Measurements from ENCODE around the gene MPZL1. TPM values are rescaled to one million over a fixed set of nuclear protein-coding genes. Genes with fewer than 3 reads are reported as not detected.
"Not testable (repeated sequence)": the region's sequence is repeated elsewhere in the genome, so short reads cannot be mapped to it uniquely, and the experiment has no call there.

The MPZL1 gene
- total and polyA plus RNA-seq, 4 donors = 11.3 to 26.1 (median 16.8) TPM

- no peak overlapping the region for H3K9ac ChIP-seq (ENCODE audit: low read depth in 1 of 2, low read length in 2 of 2)
- TF ChIP-seq HNF4G (IDR thresholded peaks at IDR 0.05) (no peak), EGR1 (IDR thresholded peaks at IDR 0.05; ENCODE audit: low read depth in 2 of 2) (no peak), RXRA (IDR thresholded peaks at IDR 0.05) (no peak), TAF1 (conservative IDR thresholded peaks at IDR 0.05) (no peak), JUND (IDR thresholded peaks at IDR 0.05) (no peak), FOXA1 (IDR thresholded peaks at IDR 0.05) (no peak), ATF3 (IDR thresholded peaks at IDR 0.05) (no peak)
- TF ChIP-seq, protein P1, sequence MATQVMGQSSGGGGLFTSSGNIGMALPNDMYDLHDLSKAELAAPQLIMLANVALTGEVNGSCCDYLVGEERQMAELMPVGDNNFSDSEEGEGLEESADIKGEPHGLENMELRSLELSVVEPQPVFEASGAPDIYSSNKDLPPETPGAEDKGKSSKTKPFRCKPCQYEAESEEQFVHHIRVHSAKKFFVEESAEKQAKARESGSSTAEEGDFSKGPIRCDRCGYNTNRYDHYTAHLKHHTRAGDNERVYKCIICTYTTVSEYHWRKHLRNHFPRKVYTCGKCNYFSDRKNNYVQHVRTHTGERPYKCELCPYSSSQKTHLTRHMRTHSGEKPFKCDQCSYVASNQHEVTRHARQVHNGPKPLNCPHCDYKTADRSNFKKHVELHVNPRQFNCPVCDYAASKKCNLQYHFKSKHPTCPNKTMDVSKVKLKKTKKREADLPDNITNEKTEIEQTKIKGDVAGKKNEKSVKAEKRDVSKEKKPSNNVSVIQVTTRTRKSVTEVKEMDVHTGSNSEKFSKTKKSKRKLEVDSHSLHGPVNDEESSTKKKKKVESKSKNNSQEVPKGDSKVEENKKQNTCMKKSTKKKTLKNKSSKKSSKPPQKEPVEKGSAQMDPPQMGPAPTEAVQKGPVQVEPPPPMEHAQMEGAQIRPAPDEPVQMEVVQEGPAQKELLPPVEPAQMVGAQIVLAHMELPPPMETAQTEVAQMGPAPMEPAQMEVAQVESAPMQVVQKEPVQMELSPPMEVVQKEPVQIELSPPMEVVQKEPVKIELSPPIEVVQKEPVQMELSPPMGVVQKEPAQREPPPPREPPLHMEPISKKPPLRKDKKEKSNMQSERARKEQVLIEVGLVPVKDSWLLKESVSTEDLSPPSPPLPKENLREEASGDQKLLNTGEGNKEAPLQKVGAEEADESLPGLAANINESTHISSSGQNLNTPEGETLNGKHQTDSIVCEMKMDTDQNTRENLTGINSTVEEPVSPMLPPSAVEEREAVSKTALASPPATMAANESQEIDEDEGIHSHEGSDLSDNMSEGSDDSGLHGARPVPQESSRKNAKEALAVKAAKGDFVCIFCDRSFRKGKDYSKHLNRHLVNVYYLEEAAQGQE (IDR thresholded peaks at IDR 0.05) = no peak
- TF ChIP-seq, protein P2, sequence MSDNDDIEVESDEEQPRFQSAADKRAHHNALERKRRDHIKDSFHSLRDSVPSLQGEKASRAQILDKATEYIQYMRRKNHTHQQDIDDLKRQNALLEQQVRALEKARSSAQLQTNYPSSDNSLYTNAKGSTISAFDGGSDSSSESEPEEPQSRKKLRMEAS (IDR thresholded peaks at IDR 0.05) = no peak
- TF ChIP-seq, protein P3, sequence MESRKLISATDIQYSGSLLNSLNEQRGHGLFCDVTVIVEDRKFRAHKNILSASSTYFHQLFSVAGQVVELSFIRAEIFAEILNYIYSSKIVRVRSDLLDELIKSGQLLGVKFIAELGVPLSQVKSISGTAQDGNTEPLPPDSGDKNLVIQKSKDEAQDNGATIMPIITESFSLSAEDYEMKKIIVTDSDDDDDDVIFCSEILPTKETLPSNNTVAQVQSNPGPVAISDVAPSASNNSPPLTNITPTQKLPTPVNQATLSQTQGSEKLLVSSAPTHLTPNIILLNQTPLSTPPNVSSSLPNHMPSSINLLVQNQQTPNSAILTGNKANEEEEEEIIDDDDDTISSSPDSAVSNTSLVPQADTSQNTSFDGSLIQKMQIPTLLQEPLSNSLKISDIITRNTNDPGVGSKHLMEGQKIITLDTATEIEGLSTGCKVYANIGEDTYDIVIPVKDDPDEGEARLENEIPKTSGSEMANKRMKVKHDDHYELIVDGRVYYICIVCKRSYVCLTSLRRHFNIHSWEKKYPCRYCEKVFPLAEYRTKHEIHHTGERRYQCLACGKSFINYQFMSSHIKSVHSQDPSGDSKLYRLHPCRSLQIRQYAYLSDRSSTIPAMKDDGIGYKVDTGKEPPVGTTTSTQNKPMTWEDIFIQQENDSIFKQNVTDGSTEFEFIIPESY (IDR thresholded peaks at IDR 0.05) = no peak
- no peak for DNase-seq (ENCODE audit: low spot score)
- no peaks in the 10 kb centered on the region for H3K4me1 ChIP-seq (ENCODE audit: control insufficient read depth in 4 of 4, insufficient read depth in 4 of 4, low read length in 3 of 4)
- no peaks in the 10 kb centered on the region for H3K27me3 ChIP-seq (ENCODE audit: control insufficient read depth in 4 of 4, insufficient read depth in 4 of 4, low read length in 3 of 4)
- no peaks in the 10 kb centered on the region for H3K9me3 ChIP-seq (ENCODE audit: control insufficient read depth in 4 of 4, low read length in 3 of 4)
- WGBS = 72% methylated on average over 2 of the region's 2 CpGs
- no peaks in the 10 kb centered on the region for H3K36me3 ChIP-seq (ENCODE audit: control insufficient read depth in 4 of 4, insufficient read depth in 3 of 4, low read depth in 1 of 4, low read length in 3 of 4)
- H3K4me3 ChIP-seq (ENCODE audit: low read depth in 1 of 3, low read length in 3 of 3) = no peak overlapping the region
- no peak overlapping the region for H3K27ac ChIP-seq (ENCODE audit: low read depth in 1 of 2, low read length in 2 of 2)
These were observed 108.1 kb downstream of the MPZL1 start for GRCh38 chr1:167829868-167830267.

GRCh38 chr1:167830668-167831067, 108.9 kb downstream of the MPZL1 start:
- DNase-seq (ENCODE audit: low spot score); H3K4me1 ChIP-seq (ENCODE audit: control insufficient read depth in 4 of 4, insufficient read depth in 4 of 4, low read length in 3 of 4); H3K9me3 ChIP-seq (ENCODE audit: control insufficient read depth in 4 of 4, low read length in 3 of 4); H3K27me3 ChIP-seq (ENCODE audit: control insufficient read depth in 4 of 4, insufficient read depth in 4 of 4, low read length in 3 of 4); H3K9ac ChIP-seq (ENCODE audit: low read depth in 1 of 2, low read length in 2 of 2); H3K27ac ChIP-seq (ENCODE audit: low read depth in 1 of 2, low read length in 2 of 2); H3K4me3 ChIP-seq (ENCODE audit: low read depth in 1 of 3, low read length in 3 of 3); H3K36me3 ChIP-seq (ENCODE audit: control insufficient read depth in 4 of 4, insufficient read depth in 3 of 4, low read depth in 1 of 4, low read length in 3 of 4): not testable (repeated sequence)
- WGBS = 88% methylated on average over 5 of the region's 5 CpGs

DNA sequence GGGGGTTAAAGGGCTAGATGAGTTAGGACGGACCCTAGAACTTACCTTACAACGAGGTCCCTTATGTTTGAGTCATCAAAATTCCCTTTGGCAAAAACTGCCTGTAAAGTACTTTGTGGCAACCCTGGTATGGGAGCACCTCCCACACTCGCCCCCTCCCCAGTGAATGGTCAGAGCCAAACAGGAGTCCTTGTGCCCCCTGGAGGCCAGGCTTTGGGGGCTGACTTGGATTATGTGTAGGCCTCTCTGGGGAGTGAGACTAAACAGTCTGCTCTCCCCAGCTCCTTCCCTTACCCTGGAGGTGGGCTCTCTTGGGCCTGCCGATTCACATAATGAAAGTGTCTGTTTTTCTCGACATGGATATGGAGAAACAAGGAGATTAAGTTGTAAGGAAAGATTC, 110.9 kb downstream of the MPZL1 start:
- Histone ChIP-seq H3K9ac (ENCODE audit: low read depth in 1 of 2, low read length in 2 of 2) (no peak overlapping the region), H3K36me3 (ENCODE audit: control insufficient read depth in 4 of 4, insufficient read depth in 3 of 4, low read depth in 1 of 4, low read length in 3 of 4) (no peaks in the 10 kb centered on the region), H3K9me3 (ENCODE audit: control insufficient read depth in 4 of 4, low read length in 3 of 4) (no peaks in the 10 kb centered on the region), H3K27me3 (ENCODE audit: control insufficient read depth in 4 of 4, insufficient read depth in 4 of 4, low read length in 3 of 4) (no peaks in the 10 kb centered on the region), H3K27ac (ENCODE audit: low read depth in 1 of 2, low read length in 2 of 2) (no peak overlapping the region), H3K4me1 (ENCODE audit: control insufficient read depth in 4 of 4, insufficient read depth in 4 of 4, low read length in 3 of 4) (no peaks in the 10 kb centered on the region), H3K4me3 (ENCODE audit: low read depth in 1 of 3, low read length in 3 of 3) (no peak overlapping the region)
- no peak for DNase-seq (ENCODE audit: low spot score)
- 97% methylated on average over 5 of the region's 5 CpGs for WGBS
- TF ChIP-seq RXRA (IDR thresholded peaks at IDR 0.05) (no peak), NR2F2 (IDR thresholded peaks at IDR 0.05) (no peak), TAF1 (conservative IDR thresholded peaks at IDR 0.05) (no peak), FOXA2 (IDR thresholded peaks at IDR 0.05) (no peak), RAD21 (IDR thresholded peaks at IDR 0.05) (no peak), HNF4G (IDR thresholded peaks at IDR 0.05) (no peak)
- TF ChIP-seq, protein P4, sequence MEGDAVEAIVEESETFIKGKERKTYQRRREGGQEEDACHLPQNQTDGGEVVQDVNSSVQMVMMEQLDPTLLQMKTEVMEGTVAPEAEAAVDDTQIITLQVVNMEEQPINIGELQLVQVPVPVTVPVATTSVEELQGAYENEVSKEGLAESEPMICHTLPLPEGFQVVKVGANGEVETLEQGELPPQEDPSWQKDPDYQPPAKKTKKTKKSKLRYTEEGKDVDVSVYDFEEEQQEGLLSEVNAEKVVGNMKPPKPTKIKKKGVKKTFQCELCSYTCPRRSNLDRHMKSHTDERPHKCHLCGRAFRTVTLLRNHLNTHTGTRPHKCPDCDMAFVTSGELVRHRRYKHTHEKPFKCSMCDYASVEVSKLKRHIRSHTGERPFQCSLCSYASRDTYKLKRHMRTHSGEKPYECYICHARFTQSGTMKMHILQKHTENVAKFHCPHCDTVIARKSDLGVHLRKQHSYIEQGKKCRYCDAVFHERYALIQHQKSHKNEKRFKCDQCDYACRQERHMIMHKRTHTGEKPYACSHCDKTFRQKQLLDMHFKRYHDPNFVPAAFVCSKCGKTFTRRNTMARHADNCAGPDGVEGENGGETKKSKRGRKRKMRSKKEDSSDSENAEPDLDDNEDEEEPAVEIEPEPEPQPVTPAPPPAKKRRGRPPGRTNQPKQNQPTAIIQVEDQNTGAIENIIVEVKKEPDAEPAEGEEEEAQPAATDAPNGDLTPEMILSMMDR (IDR thresholded peaks at IDR 0.05; ENCODE audit: low read depth, low read length, missing input control) = no peak
- TF ChIP-seq, protein P1 (IDR thresholded peaks at IDR 0.05) = no peak
- TF ChIP-seq, protein P3 (IDR thresholded peaks at IDR 0.05) = no peak

Data from liver (tissue), 9 donors.